Suprapubic skin (tissue), 4 donors: Measurements from ENCODE around the gene PRR5. TPM values are rescaled to one million over a fixed set of nuclear protein-coding genes. Genes with fewer than 3 reads are reported as not detected.

ENCODE experiments used
- DNase-seq, 2 donors: peaks; one replicate each; pipeline ENCODE4 v3.0.0-alpha.2; 2019; ENCODE audit warnings: low spot score in 2 of 2
- H3K27ac ChIP-seq: fragments of 200-600 bp; sonication (generic); one replicate; pipeline ENCODE4 v1.5.1; 2019
- H3K27me3 ChIP-seq: fragments of 200-600 bp; sonication (generic); one replicate; pipeline ENCODE4 v1.5.1; 2019
- H3K36me3 ChIP-seq: fragments of 200-600 bp; sonication (generic); one replicate; pipeline ENCODE4 v1.5.1; 2019
- H3K4me1 ChIP-seq: fragments of 200-600 bp; sonication (generic); one replicate; pipeline ENCODE4 v1.5.1; 2019
- H3K4me3 ChIP-seq: fragments of 200-600 bp; sonication (generic); one replicate; pipeline ENCODE4 v1.5.1; 2019; ENCODE audit warnings: mild to moderate bottlenecking
- H3K9me3 ChIP-seq: fragments of 200-600 bp; sonication (generic); one replicate; pipeline ENCODE4 v1.5.1; 2019
- EP300 ChIP-seq: sonication (generic); formaldehyde crosslinking; IDR thresholded peaks from one replicate; pipeline ENCODE4 v1.6.1; 2017; ENCODE audit warnings: antibody characterized with exemption
- POLR2A ChIP-seq, 2 donors: fragments of 450-650 bp; IDR thresholded peaks; one replicate each; pipeline ENCODE4 v1.6.1; 2017; ENCODE audit warnings: antibody characterized with exemption in 2 of 2, mild to moderate bottlenecking in 2 of 2, moderate library complexity in 2 of 2
- POLR2AphosphoS5 ChIP-seq, 3 donors: sonication (generic); formaldehyde crosslinking; IDR thresholded peaks; one replicate each; pipeline ENCODE4 v1.6.1; 2017; ENCODE audit warnings: antibody characterized with exemption in 3 of 3
- WGBS: methylation state at CpG from one replicate; pipeline ENCODE4 v1.1.5; 2018; 5-methylcytosine and 5-hydroxymethylcytosine counted together
- total RNA-seq, 4 donors: library from RNA; depleted of rRNA; stranded (reverse); fragments of >200 nt; gene quantifications; one replicate each; pipeline ENCODE4 v1.1.0, GENCODE V29; 2016
- TF ChIP-seq, protein P1 (sequence below), 2 donors: fragments of 200-600 bp in 1 of 2; fragments of 450-650 bp in 1 of 2; sonication (generic) in 1 of 2; IDR thresholded peaks; one replicate each; pipeline ENCODE4 v1.5.1; 2016 to 2019; ENCODE audit warnings: antibody characterized with exemption in 2 of 2, mild to moderate bottlenecking in 1 of 2, moderate library complexity in 1 of 2

PRR5 gene
- total RNA-seq, 4 donors from 2014 or later = 14.9 to 25.0 (median 20.4) TPM

DNA sequence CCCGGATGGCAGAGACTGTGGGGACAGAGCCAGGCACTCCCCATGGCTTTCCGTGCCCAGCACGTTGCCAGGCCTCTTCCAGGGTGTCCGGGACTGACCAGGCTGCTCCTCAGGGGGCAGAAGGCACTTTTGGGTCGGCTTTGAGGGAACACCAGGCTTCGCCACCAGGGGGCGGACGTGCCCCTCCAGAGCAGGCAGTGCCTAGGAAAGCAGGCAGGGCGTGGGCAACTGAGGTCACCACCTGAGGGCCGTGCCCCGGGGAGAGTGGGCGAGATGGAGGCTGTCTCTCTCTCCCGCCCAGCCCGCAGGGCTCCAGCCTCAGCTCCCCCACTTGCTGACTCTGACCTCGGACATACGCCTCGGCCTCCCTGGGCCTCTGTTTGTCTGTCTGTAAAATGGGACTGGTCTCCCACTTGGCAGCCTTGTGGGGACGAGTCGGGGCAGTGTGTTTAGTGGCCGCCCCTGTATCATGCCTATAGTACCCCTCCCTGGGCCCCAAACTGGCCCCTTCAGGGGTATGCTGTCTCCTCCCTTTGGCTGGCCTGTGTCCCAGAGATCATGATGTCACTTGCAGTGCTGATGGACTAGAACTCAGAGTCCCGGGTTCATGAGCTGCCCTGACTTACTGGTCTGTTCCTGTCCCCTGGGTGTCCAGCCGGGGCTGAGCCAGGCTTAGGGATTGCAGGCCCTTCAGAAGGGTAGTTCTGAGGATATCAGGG is 4.4 kb upstream of the PRR5 start:
- DNase-seq = peak; percentile 90 to 91
- H3K36me3 ChIP-seq = no peaks in the 10 kb centered on the region
- TF ChIP-seq, protein P1, sequence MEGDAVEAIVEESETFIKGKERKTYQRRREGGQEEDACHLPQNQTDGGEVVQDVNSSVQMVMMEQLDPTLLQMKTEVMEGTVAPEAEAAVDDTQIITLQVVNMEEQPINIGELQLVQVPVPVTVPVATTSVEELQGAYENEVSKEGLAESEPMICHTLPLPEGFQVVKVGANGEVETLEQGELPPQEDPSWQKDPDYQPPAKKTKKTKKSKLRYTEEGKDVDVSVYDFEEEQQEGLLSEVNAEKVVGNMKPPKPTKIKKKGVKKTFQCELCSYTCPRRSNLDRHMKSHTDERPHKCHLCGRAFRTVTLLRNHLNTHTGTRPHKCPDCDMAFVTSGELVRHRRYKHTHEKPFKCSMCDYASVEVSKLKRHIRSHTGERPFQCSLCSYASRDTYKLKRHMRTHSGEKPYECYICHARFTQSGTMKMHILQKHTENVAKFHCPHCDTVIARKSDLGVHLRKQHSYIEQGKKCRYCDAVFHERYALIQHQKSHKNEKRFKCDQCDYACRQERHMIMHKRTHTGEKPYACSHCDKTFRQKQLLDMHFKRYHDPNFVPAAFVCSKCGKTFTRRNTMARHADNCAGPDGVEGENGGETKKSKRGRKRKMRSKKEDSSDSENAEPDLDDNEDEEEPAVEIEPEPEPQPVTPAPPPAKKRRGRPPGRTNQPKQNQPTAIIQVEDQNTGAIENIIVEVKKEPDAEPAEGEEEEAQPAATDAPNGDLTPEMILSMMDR (IDR thresholded peaks at IDR 0.05) = peak; percentile 80 to 88
- no peak for TF ChIP-seq EP300
- no peak for TF ChIP-seq POLR2A (IDR thresholded peaks at IDR 0.05)
- peak in 1 of 3 donors; percentile 13 for TF ChIP-seq POLR2AphosphoS5 (IDR thresholded peaks at IDR 0.05)
- H3K9me3 ChIP-seq = no peaks in the 10 kb centered on the region
- no peak overlapping the region for H3K4me3 ChIP-seq
- no peaks in the 10 kb centered on the region for H3K27me3 ChIP-seq
- H3K4me1 ChIP-seq = peaks cover 29% of the 10 kb centered on the region
- 25% methylated on average over 8 of the region's 22 CpGs for WGBS
- H3K27ac ChIP-seq = peak overlapping the region; percentile 87

DNA sequence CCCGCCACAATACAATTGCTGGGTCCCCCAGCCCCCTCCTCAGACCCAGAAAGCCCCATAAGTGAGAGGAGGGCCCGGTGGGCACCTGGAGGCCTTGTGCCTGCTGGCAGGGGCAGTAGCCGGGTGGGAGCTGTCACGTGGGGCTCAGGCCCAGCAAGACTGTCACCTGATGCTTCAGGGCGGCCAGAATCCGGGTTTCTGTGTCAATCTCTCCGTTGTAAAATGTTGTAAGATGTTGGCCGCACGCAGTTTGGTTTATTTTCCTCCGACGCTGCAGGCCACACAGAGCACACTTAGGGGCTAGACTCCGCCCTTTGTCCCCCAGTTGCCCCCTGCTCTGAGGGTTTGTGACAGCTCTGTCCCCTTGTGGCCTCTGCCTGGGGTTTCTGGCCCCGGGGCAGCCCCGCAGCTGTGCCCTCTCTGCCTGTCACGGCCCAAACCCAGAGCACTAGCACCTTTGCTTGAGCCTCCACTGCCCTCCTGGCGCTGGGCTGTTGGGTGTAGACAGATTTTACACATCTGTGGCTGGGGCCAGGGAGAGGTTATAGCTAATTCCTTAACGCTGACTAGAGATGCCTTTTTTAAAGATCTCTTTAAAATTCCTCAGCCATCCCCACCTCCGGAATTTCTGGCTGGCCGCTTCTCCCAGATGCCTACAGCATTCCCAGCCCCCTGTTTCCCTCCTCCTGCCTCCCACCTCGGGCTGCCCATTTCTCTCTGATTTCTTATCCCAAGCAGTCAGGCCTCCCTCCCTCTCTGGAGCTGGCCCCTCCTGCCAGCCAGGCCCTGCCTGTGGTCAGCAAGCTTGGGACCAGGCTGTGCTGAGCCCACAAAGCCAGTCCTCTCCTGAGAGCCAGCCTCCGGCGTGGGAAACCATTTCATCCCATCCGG is 3.2 kb upstream of the PRR5 start:
- no peaks in the 10 kb centered on the region for H3K27me3 ChIP-seq
- H3K4me3 ChIP-seq = no peak overlapping the region
- TF ChIP-seq EP300 = no peak
- no peak for TF ChIP-seq POLR2A (IDR thresholded peaks at IDR 0.05)
- TF ChIP-seq POLR2AphosphoS5 (IDR thresholded peaks at IDR 0.05) = peak in 1 of 3 donors; percentile 9
- peak overlapping the region; percentile 87 for H3K27ac ChIP-seq
- peak in 1 of 2 donors; percentile 83 for DNase-seq
- peaks cover 40% of the 10 kb centered on the region for H3K4me1 ChIP-seq
- no peaks in the 10 kb centered on the region for H3K36me3 ChIP-seq
- WGBS = 48% methylated on average over 18 of the region's 23 CpGs
- H3K9me3 ChIP-seq = no peaks in the 10 kb centered on the region

DNA sequence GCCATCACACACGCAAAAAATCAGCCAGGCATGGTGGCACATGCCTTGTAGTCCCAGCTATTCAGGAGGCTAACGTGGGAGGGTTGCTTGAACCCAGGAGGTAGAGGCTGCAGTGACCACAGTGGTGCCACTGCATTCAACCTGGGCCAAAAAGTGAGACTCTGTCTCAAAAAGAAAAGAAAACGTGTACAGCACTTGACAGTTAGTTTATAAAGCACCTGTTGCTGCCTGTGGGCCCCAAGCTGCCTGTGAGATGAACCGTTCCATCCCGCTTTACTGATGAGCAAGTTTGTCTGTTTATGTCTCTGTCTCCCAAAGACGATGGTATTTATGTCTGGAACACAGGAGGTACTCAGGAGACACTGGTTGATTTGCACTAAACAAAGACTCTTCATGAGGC is 1.5 kb upstream of the PRR5 start:
- no peaks in the 10 kb centered on the region for H3K36me3 ChIP-seq
- WGBS = 91% methylated on average over 6 of the region's 6 CpGs
- no peaks in the 10 kb centered on the region for H3K9me3 ChIP-seq
- H3K27ac ChIP-seq = no peak overlapping the region
- peaks cover 40% of the 10 kb centered on the region for H3K4me1 ChIP-seq
- H3K4me3 ChIP-seq = no peak overlapping the region
- no peak for TF ChIP-seq POLR2A (IDR thresholded peaks at IDR 0.05)
- no peak for TF ChIP-seq POLR2AphosphoS5 (IDR thresholded peaks at IDR 0.05)
- TF ChIP-seq EP300 = no peak
- TF ChIP-seq, protein P1 (IDR thresholded peaks at IDR 0.05) = no peak
- no peaks in the 10 kb centered on the region for H3K27me3 ChIP-seq
- DNase-seq = no peak

DNA sequence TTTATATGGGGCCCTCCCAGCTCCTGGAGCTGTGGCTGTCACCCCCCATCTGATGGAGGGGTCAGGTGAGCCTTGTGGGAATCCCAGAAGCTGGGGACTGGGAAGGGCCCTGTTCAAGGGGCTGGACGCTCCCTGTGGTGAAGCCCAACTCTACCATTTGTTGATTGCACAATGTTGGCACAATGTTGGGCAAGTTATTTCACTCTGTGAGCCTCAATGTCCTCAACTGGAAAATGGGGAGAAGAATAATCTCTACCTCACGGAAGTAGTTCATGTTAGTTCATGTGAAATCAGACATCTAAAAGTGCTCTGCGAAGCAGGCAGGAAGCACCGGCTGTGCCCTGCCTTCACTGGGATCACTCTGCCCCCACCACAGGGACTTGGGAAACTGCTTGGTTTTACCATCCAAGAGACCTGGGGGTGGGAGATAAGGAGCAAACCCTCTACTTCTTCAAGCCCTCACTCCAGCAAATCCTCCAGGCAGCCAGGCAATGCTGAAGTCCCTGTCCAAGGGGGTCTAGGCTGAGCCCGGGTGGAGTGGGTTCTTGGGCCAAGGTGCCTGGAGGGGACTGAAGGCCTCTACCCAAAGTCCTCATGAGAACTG is 715 bp upstream of the PRR5 start:
- 83% methylated on average over 4 of the region's 5 CpGs for WGBS
- Histone ChIP-seq H3K9me3 (no peaks in the 10 kb centered on the region), H3K4me3 (peak overlapping the region; percentile 75), H3K27me3 (no peaks in the 10 kb centered on the region), H3K36me3 (no peaks in the 10 kb centered on the region), H3K27ac (peak overlapping the region; percentile 56), H3K4me1 (peaks cover 40% of the 10 kb centered on the region)
- TF ChIP-seq, protein P1 (IDR thresholded peaks at IDR 0.05) = no peak
- TF ChIP-seq EP300 (no peak), POLR2A (IDR thresholded peaks at IDR 0.05) (no peak), POLR2AphosphoS5 (IDR thresholded peaks at IDR 0.05) (no peak)
- no peak for DNase-seq

DNA sequence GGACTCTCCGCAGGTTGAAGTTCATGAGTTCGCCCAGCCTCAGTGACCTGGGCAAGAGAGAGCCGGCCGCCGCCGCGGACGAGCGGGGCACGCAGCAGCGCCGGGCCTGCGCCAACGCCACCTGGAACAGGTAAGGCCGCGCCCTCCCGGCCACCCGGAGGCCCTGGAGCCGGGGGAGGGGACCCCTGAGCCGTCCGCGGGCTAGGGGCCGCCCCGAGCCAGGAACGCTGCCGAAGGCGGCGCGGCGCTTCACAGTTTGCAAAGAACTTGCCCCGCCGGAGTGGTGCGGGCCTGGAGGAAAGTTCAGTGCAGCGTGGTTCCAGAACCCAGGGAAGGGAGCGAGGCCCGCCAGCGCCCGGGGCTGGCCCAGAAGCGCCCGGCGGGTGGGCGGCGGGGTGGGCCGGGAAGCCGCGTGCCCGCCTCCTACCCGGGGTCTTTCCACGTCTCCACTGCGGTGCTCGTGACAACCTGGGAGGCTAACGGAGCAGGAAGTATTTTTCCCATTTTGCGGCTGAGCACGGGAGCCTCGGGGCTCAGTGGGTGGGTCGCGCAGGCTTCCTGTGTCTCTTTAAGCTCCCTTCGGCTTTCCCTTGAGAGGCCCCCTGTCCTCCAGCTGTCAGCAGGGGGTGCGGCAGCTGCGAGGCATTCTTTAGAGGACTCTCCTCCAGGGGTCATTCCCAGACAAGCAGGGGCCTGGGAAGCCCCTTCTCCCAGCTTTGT is 635 bp downstream of the PRR5 start:
- H3K9me3 ChIP-seq = no peaks in the 10 kb centered on the region
- H3K27ac ChIP-seq = no peak overlapping the region
- H3K36me3 ChIP-seq = no peaks in the 10 kb centered on the region
- WGBS = 4% methylated on average over 11 of the region's 60 CpGs
- TF ChIP-seq POLR2A (IDR thresholded peaks at IDR 0.05) (no peak), EP300 (no peak), POLR2AphosphoS5 (IDR thresholded peaks at IDR 0.05) (no peak)
- TF ChIP-seq, protein P1 (IDR thresholded peaks at IDR 0.05) = no peak
- DNase-seq = no peak
- H3K27me3 ChIP-seq = no peaks in the 10 kb centered on the region
- peaks cover 38% of the 10 kb centered on the region for H3K4me1 ChIP-seq
- H3K4me3 ChIP-seq = peak overlapping the region; percentile 75
